H1 (cell line): ENCODE data around the gene P2RY8. TPM values are rescaled to one million over a fixed set of nuclear protein-coding genes. Genes with fewer than 3 reads are reported as not detected.

Experiments used
- CHD7 ChIP-seq: fragments of 300-600 bp; sonication (generic); IDR thresholded peaks from 2 replicates; pipeline ENCODE4 v1.7.1; 2012; ENCODE audit warnings: low read length, moderate library complexity, mild to moderate bottlenecking, inconsistent platforms; ENCODE audit not compliant: insufficient replicate concordance
- EZH2 ChIP-seq: fragments of 200-600 bp; sonication (generic); IDR thresholded peaks from 2 replicates; pipeline ENCODE4 v1.7.1; 2012; ENCODE audit warnings: low read depth, mild to moderate bottlenecking, moderate library complexity, low read length, inconsistent platforms; ENCODE audit not compliant: severe bottlenecking
- TAF7 ChIP-seq: optimal IDR thresholded peaks from 2 replicates; pipeline ENCODE3; 2011; ENCODE audit warnings: low read depth, mild to moderate bottlenecking, inconsistent platforms, low read length, moderate library complexity, borderline replicate concordance
- ZNF274 ChIP-seq: IDR thresholded peaks from 2 replicates; pipeline ENCODE4 v1.7.0; 2012; ENCODE audit warnings: low read length, borderline replicate concordance; ENCODE audit errors: extremely low read depth
- polyA plus RNA-seq, 7 experiments: library from polyadenylated mRNA; depleted of rRNA in 3 of 7; stranded (reverse) in 5 of 7; unstranded in 2 of 7; fragments of >200 nt in 5 of 7; fragments of 200-250 nt in 2 of 7; gene quantifications; 1 replicate in 5 of 7; 2 replicates in 1 of 7; 4 replicates in 1 of 7; pipeline versions ENCODE4 v1.2.1 to v1.2.3, GENCODE V29; 2011 to 2013; ENCODE audit warnings: missing spikeins in 2 of 7, mixed read lengths in 2 of 7
- total RNA-seq: library from RNA; stranded (reverse); fragmentation: NEBNext Ultra II Directional; extraction: Animal tissue kit (Norgen Biotek cat#: 25700); gene quantifications from 2 replicates; pipeline ENCODE4 v1.2.1, GENCODE V29; 2021

P2RY8 gene
- total and polyA plus RNA-seq, 2 of the 8 experiments (the other 6 are each of a cell fraction or from before 2014, with no cell fraction given) = 0.09 to 0.15 TPM

DNA sequence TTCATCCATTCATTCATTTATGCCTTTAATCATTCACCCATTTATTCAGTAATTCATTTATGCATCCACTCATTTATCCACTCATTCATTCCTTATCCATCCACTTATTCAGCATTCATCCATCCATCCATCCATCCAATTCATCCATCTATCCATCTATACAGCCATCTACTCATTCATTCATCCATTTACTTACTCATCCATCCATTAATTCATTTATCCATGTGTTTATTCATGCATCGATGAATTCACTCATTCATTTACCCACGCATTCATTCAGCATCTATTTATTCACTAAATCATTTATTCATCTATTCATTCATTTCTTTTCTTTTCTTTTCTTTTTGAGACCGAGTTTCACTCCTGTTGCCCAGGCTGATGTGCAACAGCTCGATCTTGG lies 10.4 kb downstream of the P2RY8 start (continued):
- TF ChIP-seq CHD7 = no peak
- no peak for TF ChIP-seq ZNF274
- no peak for TF ChIP-seq TAF7
- TF ChIP-seq EZH2 = no peak
